GM21381 (cell line): ENCODE measurements around the gene ICA1L.
A peak's percentile ranks its signal among the peaks of the same experiment; 100 is the strongest.
"Not testable (repeated sequence)": the region's sequence is repeated elsewhere in the genome, so short reads cannot be mapped to it uniquely, and the experiment has no call there.

Source experiments
- ATAC-seq: cut with Tn5 transposase; IDR thresholded peaks from one replicate; pipeline ENCODE4 v1.9.1; 2021; ENCODE audit warnings: mild to moderate bottlenecking, moderate library complexity; ENCODE audit not compliant: unreplicated experiment

ICA1L gene

DNA sequence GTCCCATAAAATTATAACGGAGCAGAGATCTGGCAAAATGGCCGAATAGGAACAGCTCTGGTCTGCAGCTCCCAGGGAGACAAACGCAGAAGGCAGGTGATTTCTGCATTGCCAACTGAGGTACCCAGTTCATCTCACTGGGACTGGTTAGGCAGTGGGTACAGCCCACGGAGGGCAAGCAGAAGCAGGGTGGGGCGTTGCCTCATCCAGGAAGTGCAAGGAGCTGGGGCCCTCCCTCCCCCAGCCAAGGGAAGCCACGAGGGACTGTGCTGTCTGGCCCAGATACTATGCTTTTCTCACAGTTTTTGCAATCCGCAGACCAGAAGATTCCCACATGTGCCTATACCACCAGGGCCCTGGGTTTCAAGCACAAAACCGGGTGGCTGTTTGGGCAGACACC is 22.8 kb downstream of the ICA1L start:
- ATAC-seq: peak; percentile 43

GRCh38 chr2:202847693-202848524 is 23.7 kb downstream of the ICA1L start:
- ATAC-seq: peak; percentile 83

DNA sequence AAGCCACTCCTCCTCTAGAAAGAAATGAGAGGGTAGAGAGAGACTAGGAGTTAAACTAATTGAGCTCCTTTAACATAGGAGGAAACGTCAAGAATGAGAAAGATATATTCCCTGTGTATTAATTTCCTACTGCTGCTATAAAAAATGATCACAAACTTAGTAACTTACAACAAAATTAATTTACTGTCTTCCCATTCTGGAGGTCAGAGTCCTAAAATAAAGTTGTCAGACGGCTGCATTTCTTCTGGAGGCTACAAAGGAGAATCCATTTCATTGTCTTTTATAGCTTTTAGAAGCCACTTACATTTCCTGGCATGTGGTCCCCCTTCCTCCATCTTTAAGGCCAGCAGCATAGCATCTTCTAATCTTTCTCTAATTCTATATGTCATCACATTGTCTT is 26.9 kb downstream of the ICA1L start:
- no peak for ATAC-seq

- ATAC-seq: no peak
Observed at GRCh38 chr2:202842690-202843089, 28.9 kb downstream of the ICA1L start.

DNA sequence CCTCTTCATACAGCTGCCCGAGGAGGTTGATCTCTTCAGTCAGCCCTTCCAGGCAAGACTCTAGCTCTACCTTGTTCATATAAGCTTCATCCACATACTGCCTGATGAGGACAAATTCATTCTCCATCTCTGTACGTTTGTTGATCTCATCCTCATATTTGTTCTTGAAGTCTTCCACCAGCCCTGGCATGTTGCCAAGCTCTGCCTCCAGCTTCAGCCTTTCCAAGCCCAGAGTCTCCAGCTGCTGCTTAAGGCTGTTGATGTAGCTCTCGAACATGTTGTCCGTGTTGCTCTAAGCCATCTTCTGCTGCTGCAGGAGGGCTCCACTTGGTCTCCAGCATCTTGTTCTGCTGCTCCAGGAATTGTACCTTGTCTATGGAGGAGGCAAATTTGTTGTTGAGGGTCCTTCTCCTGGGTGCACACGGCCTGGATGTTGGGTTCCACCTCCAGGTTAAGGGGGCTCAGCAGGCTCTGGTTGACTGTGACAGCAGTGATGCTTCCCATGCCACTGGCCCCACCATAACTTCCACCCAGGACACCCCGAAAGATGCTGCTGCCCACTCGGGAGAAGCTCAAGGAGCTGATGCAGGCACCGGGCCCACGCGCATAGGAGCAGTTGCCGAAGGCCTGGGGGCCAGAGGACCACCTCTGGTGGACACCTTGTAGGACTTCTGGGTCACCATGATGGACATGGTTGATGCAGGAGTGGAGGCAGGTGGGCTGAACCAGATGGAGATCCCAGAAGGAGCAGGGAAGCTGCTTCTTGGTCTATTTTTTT is 30.3 kb downstream of the ICA1L start:
- no peak for ATAC-seq

- ATAC-seq: no peak
Observed at GRCh38 chr2:202831242-202832220, 40.0 kb downstream of the ICA1L start.

DNA sequence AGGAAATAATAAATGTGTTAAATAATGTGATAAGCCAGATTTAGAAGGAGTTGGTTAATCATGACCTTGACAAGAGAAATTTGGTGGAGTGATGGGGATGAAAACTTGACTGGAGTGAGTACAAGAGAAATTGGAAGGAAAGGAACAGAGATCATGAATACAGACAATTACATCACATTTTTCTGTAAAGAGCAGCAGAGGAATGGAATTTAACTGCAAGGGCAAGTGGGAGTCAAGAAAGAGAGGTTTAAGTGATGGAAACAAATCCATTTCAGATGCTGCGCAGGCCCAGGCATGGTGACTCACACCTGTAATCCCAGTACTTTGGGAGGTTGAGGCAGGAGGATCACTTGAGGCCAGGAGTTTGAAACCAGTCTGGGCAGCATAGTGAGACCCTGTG is 46.7 kb downstream of the ICA1L start:
- ATAC-seq: no peak

DNA sequence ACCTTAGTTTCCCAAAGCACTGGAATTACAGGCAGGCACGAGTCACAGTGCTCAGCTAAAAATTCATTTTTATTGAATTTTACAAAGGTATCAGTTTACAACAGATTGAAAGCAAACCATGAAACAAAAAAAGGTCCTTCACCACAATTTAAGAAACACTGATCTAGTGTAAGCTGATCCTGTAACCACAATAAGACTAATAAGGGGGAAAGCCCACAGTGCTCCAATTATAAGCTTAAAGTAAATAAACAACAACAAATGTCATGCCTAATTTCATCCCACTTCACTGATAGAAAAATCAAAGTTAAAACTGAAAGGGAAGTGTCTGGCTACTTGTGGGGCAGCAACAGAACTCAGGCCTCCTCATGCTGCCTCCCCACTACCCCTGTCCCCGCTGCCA is 49.2 kb downstream of the ICA1L start:
- ATAC-seq: no peak

DNA sequence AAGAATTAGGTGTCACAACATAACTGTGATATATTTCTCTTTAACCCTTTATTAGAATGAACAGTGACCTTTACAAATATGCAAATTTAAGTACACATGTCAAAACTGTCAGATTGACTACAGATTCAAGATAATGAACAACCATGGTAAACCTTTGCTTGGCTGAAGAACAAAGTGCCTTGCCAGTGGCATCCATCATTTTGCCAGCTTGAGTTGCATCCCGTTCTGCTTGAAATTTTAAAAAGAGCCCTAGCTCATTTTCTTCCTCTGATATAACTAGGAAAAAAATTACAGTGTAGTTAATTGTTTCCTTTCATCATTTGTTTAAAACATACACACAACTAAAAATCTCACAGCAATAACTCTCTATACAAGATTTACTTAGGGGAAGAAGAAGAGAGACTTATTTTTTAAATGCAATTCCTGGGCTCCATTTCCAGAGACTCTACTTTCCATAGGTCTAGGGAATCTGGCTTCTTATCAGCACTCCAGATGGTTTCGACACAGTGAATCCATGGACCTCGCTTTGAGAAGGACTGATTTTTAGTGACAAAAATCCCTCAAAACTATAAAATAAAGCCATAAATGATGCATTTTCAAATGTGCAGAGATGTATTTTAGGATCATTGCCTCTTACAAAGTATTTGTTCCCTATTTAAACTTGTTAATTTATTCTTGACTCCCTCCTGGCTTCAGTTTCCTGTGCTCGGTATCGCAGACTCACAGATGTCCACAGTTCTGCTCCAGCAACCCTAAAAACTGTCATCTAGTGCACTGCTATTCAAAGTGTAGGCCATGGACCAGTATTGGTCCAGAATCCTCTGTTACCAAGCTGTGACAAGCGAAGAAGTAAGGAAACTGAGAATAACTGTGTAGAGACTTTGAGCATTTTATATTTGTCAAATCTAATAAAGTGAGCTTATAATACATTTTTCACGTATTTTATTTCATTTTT is 50.1 kb downstream of the ICA1L start:
- ATAC-seq: no peak

- no peak for ATAC-seq
Observed at GRCh38 chr2:202818321-202818720, 53.2 kb downstream of the ICA1L start.

- ATAC-seq: no peak
Observed at GRCh38 chr2:202817771-202818170, 53.8 kb downstream of the ICA1L start.

DNA sequence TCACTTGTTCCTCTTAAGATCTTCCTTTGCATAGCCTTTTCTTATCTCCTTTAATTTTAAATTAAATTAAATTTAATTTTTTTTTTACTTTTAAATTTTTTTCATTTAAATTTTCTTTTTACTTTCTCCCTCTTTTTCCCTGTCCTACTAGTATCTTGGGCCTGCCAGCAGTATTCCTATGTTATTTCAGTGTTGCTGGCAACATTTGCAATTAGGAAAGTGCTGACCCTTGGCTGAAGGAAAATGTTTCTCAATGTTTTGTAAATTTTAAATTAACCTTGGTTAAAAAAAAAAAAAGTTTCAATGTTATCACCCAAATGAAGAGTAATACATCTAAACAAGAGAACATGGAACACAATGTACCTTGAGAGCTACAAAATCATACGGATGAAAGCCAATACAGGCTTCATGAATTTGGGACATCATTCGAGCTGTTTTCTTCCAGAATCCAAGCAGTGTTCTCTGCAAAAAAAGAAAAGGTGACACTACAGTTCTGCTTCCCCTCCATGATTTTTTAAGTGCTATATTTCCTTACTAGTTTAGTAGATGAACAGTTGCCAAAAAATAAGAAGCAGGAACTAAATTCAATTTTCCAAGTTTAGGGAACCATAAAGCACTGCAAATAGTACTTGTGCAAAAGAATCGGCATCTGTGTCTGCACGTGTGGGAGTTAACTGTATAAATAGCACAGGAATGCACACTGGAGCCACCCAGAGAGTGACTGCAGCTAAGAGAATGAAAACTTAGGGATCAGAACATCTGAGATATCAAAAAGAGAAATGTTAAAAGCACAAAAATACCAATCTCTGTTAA is 55.8 kb downstream of the ICA1L start:
- ATAC-seq: no peak

- no peak for ATAC-seq
Observed at GRCh38 chr2:202814226-202814625, 57.3 kb downstream of the ICA1L start.

- ATAC-seq: no peak
Observed at GRCh38 chr2:202813387-202813786, 58.2 kb downstream of the ICA1L start.

DNA sequence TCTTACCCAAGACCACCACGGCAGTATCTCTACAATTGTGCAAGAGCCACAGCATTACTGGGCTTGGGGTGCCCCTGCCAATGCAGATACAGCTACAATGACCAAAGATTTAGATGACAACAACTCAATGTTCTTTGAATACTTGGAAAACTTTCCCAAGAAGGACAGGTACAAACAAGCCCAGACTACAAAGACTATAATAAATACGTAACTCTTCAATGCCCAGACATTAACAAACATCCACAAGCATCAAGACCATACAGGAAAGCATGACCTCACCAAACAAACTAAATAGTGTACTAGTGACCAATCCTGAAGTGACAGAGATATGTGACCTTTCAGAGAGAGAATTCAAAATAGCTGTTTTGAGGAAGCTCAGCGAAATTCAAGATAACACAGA is 62.8 kb downstream of the ICA1L start:
- ATAC-seq: no peak

- not testable (repeated sequence) for ATAC-seq
Observed at GRCh38 chr2:202807431-202808138, 64.0 kb downstream of the ICA1L start.

GRCh38 chr2:202805911-202806310 is 65.7 kb downstream of the ICA1L start:
- not testable (repeated sequence) for ATAC-seq

DNA sequence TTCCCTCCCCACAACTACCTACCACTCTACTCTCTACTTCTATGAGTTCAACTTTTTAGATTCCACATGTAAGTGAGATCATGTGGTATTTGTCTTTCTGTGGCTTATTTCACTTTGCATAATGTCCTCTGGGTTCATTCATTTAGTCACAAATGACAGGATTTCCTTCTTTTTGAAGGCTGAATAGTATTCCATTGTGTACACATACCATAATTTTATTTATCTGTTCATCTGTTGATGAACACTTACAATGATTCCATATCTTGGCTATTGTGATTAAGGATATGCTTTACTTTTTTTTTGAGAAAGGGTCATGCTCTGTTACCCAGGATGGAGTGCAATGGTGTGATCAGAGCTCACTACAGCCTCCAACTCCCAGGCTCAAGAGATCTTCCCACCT is 73.6 kb downstream of the ICA1L start:
- no peak for ATAC-seq
